HG03558 (cell line): ENCODE results near the gene IGSF23.
A peak's percentile ranks its signal among the peaks of the same experiment; 100 is the strongest.

Source experiments
- ATAC-seq: cut with Tn5 transposase; IDR thresholded peaks from one replicate; pipeline ENCODE4 v1.9.1; 2021; ENCODE audit warnings: moderate number of reproducible peaks; ENCODE audit not compliant: unreplicated experiment; ENCODE audit errors: extremely low read depth

IGSF23 gene

DNA sequence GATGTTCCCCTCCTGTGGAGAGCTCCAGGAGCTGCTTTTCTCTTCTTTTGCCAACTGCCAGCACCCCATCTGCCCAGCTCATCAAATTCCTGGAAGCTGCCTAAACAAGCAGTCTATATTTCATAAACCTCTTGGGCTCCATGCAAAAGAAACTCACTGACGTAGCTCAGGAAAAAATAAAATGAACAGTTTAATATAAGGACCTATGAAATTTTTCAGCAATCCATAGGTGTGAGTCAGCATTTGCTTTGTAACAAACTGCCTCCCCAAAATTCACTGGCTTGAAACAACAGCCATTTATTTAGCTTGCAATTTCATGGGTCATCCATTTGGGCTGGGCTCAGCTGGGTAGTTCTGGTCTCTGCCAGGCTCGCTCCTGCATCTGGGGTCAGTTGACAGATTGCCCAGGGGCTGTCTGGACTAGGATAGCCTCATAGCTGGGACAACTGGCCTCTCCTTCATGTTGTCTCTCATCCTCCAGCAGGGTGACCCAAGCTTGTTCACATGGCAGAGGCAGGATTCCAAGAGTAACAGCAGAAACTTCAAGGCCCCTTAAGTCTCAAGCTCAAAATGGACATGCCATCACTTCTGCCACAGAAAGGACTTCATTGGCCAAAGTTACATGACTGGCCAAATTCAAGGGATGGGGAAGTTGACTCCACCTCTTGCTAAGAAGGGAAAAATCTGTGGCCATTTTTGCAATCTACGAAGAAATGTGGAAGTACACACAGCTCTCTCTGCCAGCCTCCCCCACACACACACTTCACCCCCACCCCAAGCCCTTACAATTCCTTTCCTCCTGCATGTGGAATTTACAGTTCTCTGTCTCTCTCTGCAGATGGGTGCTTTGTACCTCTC is 22.4 kb downstream of the IGSF23 start:
- no peak for ATAC-seq

- ATAC-seq: no peak
Measured at GRCh38 chr19:44636439-44637389, 23.4 kb downstream of the IGSF23 start.

DNA sequence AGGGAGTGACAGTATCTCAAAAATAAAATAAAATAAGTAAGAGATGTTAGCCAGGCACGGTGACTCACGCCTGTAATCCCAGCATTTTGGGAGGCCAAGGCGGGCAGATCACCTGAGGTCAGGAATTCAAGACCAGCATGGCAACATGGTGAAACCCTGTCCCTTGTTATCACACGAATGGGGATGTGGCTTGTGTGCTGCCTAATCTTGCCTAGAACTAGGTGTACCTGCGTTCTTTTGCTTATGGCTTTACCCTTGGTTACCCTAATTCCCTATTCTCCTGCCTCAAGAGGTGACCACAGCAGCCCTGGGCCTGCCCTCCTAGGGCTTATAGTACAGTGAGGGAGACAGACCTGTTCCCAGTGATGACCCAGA is 24.0 kb downstream of the IGSF23 start:
- no peak for ATAC-seq

DNA sequence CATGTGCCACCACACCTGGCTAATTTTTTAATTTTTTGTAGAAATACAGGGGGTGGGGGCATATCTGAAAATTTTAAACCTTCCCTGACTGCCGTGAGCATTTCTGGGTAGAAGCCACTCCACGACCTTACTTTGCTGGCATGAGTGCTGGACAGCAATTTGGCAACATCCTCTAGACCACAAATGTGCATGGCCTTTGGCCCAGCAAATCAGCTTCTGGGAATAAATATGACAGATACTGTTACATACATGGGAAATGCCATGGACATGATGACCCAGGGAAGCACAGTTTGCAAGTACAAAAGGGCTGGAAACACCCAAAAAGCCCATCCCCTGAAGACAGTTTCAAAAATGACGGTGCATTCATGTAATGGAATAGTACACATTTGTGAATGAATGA is 27.2 kb downstream of the IGSF23 start:
- ATAC-seq: no peak

DNA sequence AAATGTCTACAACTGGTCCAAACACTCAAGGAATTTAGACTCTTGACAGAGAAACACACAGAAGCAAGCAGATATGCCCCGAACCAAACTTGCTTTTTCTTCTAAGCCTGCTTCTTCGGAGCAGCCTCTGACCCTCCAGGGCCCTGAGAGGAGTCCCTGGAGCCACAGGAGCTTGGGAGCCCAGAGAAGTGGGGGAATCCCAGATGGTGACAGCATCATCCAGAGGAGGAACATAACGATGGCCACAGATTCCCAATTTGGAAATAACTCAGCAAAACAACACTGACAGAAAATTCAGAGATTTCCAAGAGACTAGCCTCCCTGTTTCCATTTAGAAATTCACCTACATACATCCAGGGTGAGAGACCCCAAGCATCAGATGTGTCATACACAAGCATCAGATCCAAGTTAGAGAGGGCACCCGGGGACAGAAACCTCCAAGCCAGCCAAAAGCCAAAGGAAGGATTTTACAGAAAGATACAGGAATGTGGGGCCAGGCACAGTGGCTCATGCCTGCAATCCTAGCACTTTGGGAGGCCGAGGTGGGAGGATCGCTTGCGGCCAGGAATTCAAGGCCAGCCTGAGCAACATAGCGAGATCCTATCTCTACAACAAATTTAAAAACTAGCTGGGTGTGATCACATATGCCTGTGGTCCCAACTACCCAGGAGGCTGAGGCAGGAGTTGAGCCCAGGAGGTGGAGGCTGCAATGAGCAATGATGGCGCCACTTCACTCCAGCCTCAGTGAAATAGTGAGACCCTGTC is 28.3 kb downstream of the IGSF23 start:
- ATAC-seq: no peak

- ATAC-seq: no peak
Measured at GRCh38 chr19:44642377-44642776, 29.0 kb downstream of the IGSF23 start.

DNA sequence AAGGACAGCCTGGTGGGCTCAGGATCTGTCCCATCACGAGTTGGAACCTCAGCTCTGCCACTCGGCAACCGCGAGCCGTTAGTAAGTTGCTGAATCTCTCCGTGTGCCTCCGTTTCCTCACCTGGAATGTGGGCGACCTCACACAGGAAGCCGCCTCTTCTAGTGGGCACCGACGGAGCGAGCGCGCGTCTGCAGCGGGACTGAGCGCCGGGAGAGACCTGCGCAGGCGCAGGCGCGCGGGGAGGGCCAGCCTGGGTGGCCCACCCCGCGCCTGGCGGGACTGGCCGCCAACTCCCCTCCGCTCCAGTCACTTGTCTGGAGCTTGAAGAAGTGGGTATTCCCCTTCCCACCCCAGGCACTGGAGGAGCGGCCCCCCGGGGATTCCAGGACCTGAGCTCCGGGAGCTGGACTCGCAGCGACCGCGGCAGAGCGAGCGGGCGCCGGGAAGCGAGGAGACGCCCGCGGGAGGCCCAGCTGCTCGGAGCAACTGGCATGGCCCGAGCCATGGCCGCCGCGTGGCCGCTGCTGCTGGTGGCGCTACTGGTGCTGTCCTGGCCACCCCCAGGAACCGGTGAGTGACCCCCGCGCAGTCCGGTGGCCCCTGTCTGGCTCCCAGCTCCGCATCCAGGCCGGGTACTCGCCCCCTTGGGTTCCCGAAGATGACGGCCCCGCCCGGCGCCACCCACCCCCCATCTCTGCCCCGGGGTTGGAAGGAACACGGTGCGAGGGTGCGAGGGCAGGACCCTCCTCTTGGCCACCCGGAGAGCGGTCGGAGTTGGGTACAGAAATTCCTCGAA is 30.4 kb downstream of the IGSF23 start, which contains the start of gene PVR:
Gene PVR, plus strand, starts transcription at position 306 of the 797 bp plus-strand sequence. Its CDS starts 187 bp downstream, at position 493.
- no peak for ATAC-seq

- ATAC-seq: no peak
Measured at GRCh38 chr19:44644402-44645016, 31.1 kb downstream of the IGSF23 start.

GRCh38 chr19:44645407-44646048 is 32.2 kb downstream of the IGSF23 start:
- ATAC-seq: no peak

DNA sequence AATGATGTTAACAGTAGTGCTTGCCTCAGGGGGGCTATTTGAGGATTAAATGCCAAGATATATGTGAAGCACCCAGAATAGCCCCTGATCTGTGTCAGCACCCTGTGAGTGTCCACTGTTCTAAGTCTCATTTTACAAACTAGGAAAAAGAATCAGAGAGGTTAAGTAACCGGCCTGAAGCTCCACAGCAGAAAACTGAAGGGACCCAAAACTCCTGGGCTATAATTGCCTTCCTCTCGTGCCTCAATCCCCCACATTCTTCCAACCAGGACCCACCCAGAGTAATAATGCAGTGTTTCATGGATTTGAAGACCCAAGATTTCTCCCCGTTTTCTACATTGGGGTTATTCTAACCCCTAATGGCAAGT is 32.7 kb downstream of the IGSF23 start:
- ATAC-seq: no peak

GRCh38 chr19:44647144-44647543 is 33.8 kb downstream of the IGSF23 start:
- no peak for ATAC-seq

GRCh38 chr19:44648631-44649251 is 35.4 kb downstream of the IGSF23 start:
- ATAC-seq: no peak

DNA sequence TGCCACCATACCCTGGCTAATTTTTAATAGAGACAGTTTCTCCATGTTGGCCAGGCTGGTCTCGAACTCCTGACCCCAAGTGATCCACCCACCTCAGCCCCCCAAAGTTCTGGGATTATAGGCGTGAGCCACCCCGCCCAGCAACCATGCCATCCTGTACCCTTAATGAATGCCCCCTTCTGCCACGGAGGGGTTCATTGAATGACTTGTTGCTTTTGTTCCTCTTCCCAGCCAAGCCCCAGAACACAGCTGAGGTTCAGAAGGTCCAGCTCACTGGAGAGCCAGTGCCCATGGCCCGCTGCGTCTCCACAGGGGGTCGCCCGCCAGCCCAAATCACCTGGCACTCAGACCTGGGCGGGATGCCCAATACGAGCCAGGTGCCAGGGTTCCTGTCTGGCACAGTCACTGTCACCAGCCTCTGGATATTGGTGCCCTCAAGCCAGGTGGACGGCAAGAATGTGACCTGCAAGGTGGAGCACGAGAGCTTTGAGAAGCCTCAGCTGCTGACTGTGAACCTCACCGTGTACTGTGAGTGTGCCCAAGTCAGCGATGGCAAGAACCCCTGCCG is 36.3 kb downstream of the IGSF23 start:
- no peak for ATAC-seq

DNA sequence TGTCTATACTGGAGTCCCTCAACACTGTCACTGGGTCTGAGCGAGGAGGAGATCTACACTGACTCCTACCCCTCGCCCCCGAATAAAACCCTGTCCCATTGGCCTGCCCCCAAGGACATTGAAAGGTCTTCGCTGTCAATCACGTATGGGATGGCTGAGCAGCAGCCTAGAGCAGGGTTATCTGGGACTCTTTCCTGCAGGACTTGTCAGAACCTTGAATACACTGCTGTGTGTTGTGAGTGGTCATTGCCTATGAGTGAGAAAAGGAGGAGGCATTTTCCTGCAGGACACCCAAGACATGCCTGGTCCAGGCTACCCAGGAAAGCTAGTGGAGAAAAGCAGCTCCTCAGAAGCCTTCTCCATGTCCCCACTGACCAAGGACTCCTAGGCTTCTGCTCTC is 40.0 kb downstream of the IGSF23 start:
- ATAC-seq: no peak

GRCh38 chr19:44653977-44654774 is 40.8 kb downstream of the IGSF23 start:
- peak; percentile 65 for ATAC-seq

DNA sequence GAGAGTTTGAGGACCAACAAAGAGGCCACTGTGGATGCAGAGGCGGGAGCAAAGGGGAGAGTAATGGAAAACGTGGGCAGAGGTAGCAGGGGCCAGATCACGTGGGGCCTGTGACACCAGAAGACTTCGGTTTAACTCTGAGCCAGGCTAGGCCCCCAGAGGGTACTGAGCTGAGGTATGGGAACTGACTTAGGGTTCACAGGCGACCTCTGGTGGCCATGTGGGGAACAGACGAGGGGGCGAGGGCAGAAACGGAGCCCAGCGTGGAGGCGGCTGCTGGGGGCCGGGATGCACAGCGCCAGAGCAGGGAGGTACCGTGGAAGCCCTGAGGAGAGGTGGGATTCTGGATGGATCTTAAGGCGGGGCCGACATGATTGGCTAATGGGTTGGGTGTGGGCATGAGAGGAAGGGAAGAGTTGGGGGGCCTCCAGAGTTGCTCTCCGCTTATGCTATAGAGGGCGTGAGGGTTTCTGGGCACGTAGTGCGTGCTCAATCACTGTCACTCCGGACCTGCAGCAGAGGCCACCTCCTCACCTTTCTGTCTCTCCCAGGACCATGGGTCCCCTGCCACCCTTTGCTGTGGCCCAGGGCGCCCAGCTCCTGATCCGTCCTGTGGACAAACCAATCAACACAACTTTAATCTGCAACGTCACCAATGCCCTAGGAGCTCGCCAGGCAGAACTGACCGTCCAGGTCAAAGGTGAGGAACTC is 44.0 kb downstream of the IGSF23 start:
- no peak for ATAC-seq
